ENCODE results near the gene RDX.

DNA sequence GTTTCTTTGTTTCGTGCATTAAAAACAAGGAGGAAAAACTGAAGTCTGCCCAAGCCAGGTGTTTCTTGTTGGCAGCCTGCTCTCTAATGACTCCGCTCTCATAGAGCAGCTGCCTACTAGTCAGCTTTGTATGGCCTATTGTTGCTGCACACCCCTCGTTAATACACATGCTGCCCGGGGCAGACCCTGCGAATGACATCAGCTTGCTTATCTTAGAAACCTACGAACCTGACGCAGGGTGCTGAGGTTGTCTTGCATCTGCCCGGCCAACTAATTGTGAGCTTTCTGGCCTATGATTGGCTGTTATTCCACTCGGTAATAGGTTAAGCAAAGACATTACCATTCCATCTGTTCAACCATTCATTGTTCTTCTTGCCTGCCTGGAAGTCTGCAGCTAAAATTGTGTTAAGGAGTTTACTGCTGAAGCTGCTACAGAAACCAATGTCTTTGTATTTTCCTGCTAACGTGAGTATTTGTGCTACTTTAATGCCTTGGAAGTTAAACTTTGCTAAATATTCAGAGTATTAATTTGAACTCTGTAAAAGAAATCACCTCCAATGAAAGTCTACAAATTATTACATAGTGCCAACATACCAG lies 165.7 kb downstream of the RDX start:
- TF ChIP-seq, protein P1, sequence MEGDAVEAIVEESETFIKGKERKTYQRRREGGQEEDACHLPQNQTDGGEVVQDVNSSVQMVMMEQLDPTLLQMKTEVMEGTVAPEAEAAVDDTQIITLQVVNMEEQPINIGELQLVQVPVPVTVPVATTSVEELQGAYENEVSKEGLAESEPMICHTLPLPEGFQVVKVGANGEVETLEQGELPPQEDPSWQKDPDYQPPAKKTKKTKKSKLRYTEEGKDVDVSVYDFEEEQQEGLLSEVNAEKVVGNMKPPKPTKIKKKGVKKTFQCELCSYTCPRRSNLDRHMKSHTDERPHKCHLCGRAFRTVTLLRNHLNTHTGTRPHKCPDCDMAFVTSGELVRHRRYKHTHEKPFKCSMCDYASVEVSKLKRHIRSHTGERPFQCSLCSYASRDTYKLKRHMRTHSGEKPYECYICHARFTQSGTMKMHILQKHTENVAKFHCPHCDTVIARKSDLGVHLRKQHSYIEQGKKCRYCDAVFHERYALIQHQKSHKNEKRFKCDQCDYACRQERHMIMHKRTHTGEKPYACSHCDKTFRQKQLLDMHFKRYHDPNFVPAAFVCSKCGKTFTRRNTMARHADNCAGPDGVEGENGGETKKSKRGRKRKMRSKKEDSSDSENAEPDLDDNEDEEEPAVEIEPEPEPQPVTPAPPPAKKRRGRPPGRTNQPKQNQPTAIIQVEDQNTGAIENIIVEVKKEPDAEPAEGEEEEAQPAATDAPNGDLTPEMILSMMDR (IDR thresholded peaks at IDR 0.05; ENCODE audit: low read length): no peak
- no peak for TF ChIP-seq EZH2 (optimal IDR thresholded peaks at IDR 0.05; ENCODE audit: low read depth, low read length)
